HG02981 (cell line): ENCODE results near the gene SCAMP1.
"Not testable (repeated sequence)": the region's sequence is repeated elsewhere in the genome, so short reads cannot be mapped to it uniquely, and the experiment has no call there.

Experiments
- ATAC-seq: cut with Tn5 transposase; IDR thresholded peaks from one replicate; pipeline ENCODE4 v1.9.1; 2021; ENCODE audit warnings: mild to moderate bottlenecking, moderate library complexity; ENCODE audit not compliant: unreplicated experiment

Gene SCAMP1, protein sequence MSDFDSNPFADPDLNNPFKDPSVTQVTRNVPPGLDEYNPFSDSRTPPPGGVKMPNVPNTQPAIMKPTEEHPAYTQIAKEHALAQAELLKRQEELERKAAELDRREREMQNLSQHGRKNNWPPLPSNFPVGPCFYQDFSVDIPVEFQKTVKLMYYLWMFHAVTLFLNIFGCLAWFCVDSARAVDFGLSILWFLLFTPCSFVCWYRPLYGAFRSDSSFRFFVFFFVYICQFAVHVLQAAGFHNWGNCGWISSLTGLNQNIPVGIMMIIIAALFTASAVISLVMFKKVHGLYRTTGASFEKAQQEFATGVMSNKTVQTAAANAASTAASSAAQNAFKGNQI

GRCh38 chr5:78359831-78360673, at the start of gene SCAMP1:
Gene SCAMP1 (plus strand): TSS chr5:78360617. CDS start chr5:78360672, 55 bp downstream.
- peak; percentile 77 for ATAC-seq

DNA sequence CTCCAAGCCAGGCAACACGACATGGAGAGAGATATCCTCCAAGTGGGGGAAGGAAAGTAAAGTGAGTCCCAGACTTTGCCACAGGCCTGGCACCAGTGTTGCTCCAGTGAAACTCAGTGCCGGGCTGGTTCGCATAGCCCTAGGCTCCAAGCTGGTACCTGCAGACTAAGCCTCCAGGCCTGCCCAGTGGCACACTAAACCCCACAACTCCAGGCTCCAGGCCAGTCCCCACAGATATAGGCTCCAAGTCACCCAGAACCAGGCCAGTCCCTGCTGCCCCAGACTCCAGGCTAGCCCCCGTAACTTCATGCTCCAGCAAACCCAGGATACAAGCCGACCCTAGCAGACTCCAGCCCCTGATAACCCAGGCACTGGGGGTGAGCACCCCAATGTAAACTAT, 42.9 kb upstream of the SCAMP1 start:
- no peak for ATAC-seq

GRCh38 chr5:78318337-78318736, 42.1 kb upstream of the SCAMP1 start:
- ATAC-seq: no peak

- no peak for ATAC-seq
Measured at GRCh38 chr5:78320401-78320800, 40.0 kb upstream of the SCAMP1 start.

GRCh38 chr5:78323241-78323640, 37.2 kb upstream of the SCAMP1 start:
- no peak for ATAC-seq

DNA sequence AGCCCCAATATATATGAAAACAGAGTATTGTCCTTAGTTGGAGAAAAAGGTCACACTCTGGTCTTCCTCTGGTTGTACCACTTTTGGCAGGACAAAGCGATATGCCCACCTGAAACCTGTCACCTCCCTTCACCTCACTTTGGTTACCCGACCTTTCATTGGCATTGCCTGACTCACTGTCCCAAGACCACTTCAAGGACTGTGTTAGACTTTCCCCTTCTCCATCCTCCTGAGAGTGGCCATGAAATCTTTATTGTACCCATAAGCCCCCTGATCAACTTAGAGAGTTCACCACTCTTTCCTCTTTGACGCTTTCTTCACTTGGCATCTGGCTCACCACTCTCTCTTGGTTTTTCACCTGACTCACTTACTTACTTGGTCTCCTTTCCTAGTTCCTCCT, 33.5 kb upstream of the SCAMP1 start:
- no peak for ATAC-seq

DNA sequence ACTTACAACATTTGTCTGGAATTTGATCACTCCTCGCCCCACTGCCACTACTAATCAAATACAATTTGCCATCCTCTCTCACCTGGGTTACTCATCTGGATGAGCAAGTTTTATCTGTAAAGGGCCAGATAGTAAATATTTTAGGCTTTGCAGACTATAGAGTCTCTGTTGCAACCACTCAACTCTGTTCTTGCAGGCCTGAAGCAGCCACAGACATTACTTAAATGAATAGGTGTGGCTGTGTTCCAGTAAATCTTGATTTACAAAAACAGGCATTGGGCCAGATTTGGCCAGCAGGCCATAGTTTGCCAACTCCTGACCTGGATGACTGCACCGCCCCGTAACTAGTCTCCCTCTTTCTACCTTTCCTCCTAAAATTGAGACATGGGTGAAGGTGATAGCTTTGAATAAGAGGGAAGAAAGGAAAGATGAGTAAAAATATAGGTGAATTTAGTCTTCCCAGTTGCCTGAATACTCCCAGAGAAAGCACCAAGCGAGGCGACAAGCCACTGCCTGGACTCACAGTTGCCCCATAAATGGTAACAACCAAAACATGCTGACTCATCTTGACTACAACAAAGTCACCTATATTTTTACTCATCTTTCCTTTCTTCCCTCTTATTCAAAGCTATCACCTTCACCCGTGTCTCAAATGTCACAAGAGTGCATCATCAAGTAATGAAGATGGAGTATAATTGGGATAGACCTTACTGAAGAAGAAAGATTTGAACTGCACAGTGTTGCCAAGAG, 32.5 kb upstream of the SCAMP1 start:
- ATAC-seq: no peak

DNA sequence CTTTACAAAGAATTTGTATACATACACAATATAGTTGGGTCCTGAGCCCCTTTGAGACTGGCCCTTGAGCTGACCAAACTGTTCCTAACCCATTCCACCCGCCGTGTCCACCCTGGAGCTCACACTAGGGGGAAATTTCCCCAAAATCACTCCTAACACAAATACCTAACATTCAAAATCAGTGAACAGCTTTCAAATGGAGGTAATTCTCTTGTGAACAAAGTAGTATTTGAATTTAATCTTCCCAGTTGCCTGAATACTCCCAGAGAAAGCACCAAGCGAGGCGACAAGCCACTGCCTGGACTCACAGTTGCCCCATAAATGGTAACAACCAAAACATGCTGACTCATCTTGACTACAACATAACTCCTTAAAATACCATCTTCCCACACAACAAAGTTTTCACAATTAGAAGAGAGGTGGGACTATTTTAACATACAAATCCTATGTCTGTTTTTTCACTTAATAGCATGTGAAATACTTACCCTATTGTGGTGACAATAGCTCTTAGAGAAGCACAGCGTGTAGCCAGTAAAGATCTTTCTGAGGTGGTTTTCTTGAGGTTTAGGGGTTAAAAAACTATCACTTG, 31.7 kb upstream of the SCAMP1 start:
- no peak for ATAC-seq

- ATAC-seq: no peak
Measured at GRCh38 chr5:78331523-78332080, 28.8 kb upstream of the SCAMP1 start.

DNA sequence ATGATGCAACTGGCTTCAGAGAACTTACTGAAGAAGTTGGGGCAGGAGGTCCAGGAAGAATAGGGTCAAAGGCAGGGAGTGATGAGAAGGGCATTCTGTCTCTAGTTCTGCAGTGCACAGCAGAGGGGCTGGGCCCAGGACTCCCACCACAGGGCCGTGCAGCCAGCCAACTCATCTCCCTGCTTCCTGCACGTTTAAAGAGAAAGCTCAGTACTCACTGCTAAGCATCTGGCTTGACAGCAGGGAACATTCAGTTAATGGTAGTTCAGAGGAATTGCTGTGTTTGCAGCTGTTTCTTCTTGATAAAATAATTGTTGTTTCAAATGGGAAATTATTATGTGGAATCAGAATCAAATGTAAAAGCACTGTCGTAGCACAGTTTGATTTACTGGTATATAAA, 25.6 kb upstream of the SCAMP1 start:
- no peak for ATAC-seq

GRCh38 chr5:78335976-78336375, 24.4 kb upstream of the SCAMP1 start:
- no peak for ATAC-seq

DNA sequence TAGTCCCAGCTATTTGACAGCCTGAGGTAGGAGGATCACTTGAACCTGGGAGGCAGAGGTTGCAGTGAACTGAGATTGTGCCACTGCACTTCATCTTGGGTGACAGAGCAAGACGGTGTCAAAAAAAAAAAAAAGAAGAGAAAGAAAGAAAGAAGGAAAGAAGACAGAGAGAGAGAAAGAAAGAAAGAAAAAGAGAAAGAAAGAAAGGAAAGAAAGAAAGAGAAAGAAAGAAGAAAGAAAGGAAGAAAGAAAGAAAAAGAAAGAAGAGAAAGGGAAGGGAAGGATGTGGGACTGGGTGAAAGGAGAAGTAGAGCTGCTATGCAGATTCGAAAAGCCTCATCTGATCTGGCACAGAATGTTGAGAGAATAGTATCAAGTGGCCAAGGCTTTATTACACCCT, 23.7 kb upstream of the SCAMP1 start:
- no peak for ATAC-seq

GRCh38 chr5:78339617-78340436, 20.6 kb upstream of the SCAMP1 start:
- ATAC-seq: no peak

GRCh38 chr5:78341440-78341839, 19.0 kb upstream of the SCAMP1 start:
- no peak for ATAC-seq

- no peak for ATAC-seq
Measured at GRCh38 chr5:78345485-78345884, 14.9 kb upstream of the SCAMP1 start.

DNA sequence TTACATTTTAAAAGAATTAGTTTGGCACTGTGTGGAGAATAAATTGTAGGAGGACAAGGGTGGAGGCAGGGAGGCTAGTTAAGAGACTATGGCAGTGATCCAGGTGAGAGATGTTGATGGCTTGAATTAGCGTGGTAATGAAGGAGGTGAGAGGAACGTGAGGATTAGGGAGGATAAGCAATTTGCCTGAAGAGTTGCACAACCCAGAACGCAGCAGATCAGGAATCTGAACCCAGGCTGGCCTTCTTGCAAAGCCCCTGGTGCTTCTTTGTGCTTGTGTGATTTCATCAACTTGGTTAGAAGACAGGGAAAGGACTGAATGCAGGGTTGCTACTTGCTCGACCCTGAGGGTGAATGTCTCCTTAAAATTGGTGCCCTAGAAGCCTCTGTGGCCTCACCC, 6.9 kb upstream of the SCAMP1 start:
- no peak for ATAC-seq

DNA sequence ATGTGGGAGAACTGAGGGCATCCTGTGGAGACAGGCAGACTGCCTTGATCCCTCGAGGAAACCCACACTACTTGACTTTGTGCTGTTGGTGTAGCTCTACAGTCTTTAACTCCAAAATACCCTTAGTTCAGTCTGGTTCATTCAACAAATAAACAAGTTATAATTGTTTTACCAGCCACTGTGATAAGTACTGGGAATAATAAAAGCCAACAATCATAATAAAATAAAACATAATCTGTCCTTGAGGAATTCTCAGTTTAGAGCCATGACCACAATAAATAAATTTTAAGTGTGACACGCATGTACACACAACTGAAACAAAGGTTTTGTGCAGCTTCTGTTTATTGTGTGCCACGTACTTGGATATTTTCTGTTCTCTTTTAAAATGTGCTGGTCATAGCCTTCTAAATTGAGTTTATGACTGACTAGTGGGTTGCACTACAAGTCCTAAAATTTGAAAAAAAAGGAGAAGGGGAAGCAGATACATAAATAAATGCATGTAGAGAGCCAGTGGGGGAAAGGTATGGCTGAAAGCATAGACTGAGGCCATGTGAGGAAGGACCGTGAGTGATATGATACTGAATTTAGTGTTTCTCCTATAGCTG, 6.2 kb upstream of the SCAMP1 start:
- no peak for ATAC-seq

- ATAC-seq: no peak
Measured at GRCh38 chr5:78355561-78355960, 4.9 kb upstream of the SCAMP1 start.

DNA sequence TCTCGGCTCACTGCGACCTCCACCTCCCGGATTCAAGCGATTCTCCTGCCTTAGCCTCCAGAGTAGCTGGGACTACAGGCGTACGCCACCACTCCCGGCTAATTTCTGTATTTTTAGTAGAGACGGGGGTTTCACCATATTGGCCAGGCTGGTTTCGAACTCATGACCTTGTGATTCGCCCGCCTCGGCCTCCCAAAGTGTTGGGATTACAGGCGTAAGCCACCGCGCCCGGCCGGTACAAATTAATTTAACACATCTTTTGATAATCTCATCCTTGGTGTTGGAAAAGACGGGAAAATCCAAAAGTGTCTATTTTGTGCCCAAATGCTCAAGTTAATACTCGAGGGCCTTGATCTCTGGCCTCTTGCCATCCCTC, 974 bp upstream of the SCAMP1 start:
- not testable (repeated sequence) for ATAC-seq

DNA sequence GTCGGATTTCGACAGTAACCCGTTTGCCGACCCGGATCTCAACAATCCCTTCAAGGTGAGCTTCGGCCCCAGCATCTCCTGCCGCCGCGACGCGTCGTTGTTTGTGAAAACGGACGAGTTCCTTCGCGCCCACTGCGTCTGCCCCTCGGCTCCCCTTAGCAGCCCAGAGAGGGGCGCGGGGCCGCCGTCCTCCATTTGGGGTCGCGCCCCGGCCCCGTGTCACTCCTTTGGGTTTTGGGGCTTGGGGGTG, 182 bp downstream of the SCAMP1 start:
- no peak for ATAC-seq
